NCI-H82 treated with DMSO at 0.1 percent for 48 hours (cell line): Measurements from ENCODE around the gene CLIP3.
A peak's percentile ranks its signal among the peaks of the same experiment; 100 is the strongest.

ENCODE experiments used
- DNase-seq: peaks from one replicate; lab custom pipeline; 2025; ENCODE audit not compliant: unreplicated experiment; lab: John Stamatoyannopoulos, UW

Gene CLIP3

GRCh38 chr19:36009633-36010379 is 22.9 kb downstream of the CLIP3 start:
- no peak for DNase-seq

GRCh38 chr19:36009220-36009619 is 23.5 kb downstream of the CLIP3 start:
- peak; percentile 4 for DNase-seq

GRCh38 chr19:36008336-36008978 is 24.2 kb downstream of the CLIP3 start, which contains the start of gene SYNE4:
SYNE4 (minus strand) TSS chr19:36008813; CDS start chr19:36008681, 132 bp downstream.
- DNase-seq: no peak

- DNase-seq: no peak
Measured at GRCh38 chr19:36006955-36007354, 25.7 kb downstream of the CLIP3 start.

- no peak for DNase-seq
Measured at GRCh38 chr19:36003284-36003683, 29.4 kb downstream of the CLIP3 start.

- no peak for DNase-seq
Measured at GRCh38 chr19:36001605-36002004, 31.1 kb downstream of the CLIP3 start.

- no peak for DNase-seq
Measured at GRCh38 chr19:35996777-35997176, 35.9 kb downstream of the CLIP3 start.

- DNase-seq: peak; percentile 79
Measured at GRCh38 chr19:35995048-35995993, 37.4 kb downstream of the CLIP3 start, which contains the start of gene SDHAF1. SDHAF1 (plus strand) TSS chr19:35995188; CDS start chr19:35995275, 87 bp downstream.

GRCh38 chr19:35993923-35994598 is 38.6 kb downstream of the CLIP3 start:
- no peak for DNase-seq

- DNase-seq: no peak
Measured at GRCh38 chr19:35992907-35993765, 39.5 kb downstream of the CLIP3 start.

- peak; percentile 87 for DNase-seq
Measured at GRCh38 chr19:35991731-35992450, 40.8 kb downstream of the CLIP3 start.

- no peak for DNase-seq
Measured at GRCh38 chr19:35990771-35991730, 41.6 kb downstream of the CLIP3 start.

- no peak for DNase-seq
Measured at GRCh38 chr19:35990156-35990555, 42.5 kb downstream of the CLIP3 start.

GRCh38 chr19:35988824-35989223 is 43.8 kb downstream of the CLIP3 start:
- no peak for DNase-seq

GRCh38 chr19:35987571-35987896 is 45.1 kb downstream of the CLIP3 start:
- no peak for DNase-seq

- DNase-seq: peak; percentile 24
Measured at GRCh38 chr19:35986664-35987570, 45.8 kb downstream of the CLIP3 start.

GRCh38 chr19:35986111-35986510 is 46.6 kb downstream of the CLIP3 start:
- no peak for DNase-seq
